Astrocyte of the spinal cord (primary cell): ENCODE data around the gene UBA1.

Experiments used
- DNase-seq: peaks from one replicate; pipeline ENCODE4 v3.0.0; 2011; ENCODE audit warnings: low read depth, low spot score
- H3K4me3 ChIP-seq: 2 replicates; pipeline ENCODE4 v1.5.1; 2011; ENCODE audit warnings: low read depth, mild to moderate bottlenecking, low read length, moderate library complexity
- in situ Hi-C: cut with HindIII; loops from 2 replicates; pipeline ENCODE4 v1.10.0; 2017; ENCODE audit warnings: low sequenced_read_pairs
- TF ChIP-seq, protein P1 (sequence below): IDR thresholded peaks from 2 replicates; pipeline ENCODE4 v1.5.1; 2012; ENCODE audit warnings: low read depth, mild to moderate bottlenecking, low read length, inconsistent platforms

UBA1 gene

DNA sequence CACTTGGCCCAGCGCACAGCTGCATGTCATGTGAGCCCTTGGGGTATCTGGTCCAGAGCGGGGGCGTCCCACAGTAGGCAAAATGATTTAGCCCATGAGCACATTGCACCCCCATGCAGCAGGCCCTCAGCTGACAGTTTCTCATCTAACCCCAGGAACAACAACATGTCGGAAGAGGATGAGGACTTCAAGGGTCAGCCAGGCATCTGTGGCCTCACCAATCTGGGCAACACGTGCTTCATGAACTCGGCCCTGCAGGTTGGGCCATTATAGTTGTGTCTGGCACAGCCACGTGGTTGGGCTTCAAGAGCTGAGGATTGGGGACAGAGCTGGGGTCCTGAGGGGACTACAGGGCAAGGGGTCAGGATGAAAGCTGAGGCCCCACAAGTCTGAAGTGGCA is 47.0 kb downstream of the UBA1 start:
- DNase-seq = no peak
- TF ChIP-seq, protein P1, sequence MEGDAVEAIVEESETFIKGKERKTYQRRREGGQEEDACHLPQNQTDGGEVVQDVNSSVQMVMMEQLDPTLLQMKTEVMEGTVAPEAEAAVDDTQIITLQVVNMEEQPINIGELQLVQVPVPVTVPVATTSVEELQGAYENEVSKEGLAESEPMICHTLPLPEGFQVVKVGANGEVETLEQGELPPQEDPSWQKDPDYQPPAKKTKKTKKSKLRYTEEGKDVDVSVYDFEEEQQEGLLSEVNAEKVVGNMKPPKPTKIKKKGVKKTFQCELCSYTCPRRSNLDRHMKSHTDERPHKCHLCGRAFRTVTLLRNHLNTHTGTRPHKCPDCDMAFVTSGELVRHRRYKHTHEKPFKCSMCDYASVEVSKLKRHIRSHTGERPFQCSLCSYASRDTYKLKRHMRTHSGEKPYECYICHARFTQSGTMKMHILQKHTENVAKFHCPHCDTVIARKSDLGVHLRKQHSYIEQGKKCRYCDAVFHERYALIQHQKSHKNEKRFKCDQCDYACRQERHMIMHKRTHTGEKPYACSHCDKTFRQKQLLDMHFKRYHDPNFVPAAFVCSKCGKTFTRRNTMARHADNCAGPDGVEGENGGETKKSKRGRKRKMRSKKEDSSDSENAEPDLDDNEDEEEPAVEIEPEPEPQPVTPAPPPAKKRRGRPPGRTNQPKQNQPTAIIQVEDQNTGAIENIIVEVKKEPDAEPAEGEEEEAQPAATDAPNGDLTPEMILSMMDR = no peak
- in situ Hi-C loops = no loop called here
- no peak overlapping the region for H3K4me3 ChIP-seq

DNA sequence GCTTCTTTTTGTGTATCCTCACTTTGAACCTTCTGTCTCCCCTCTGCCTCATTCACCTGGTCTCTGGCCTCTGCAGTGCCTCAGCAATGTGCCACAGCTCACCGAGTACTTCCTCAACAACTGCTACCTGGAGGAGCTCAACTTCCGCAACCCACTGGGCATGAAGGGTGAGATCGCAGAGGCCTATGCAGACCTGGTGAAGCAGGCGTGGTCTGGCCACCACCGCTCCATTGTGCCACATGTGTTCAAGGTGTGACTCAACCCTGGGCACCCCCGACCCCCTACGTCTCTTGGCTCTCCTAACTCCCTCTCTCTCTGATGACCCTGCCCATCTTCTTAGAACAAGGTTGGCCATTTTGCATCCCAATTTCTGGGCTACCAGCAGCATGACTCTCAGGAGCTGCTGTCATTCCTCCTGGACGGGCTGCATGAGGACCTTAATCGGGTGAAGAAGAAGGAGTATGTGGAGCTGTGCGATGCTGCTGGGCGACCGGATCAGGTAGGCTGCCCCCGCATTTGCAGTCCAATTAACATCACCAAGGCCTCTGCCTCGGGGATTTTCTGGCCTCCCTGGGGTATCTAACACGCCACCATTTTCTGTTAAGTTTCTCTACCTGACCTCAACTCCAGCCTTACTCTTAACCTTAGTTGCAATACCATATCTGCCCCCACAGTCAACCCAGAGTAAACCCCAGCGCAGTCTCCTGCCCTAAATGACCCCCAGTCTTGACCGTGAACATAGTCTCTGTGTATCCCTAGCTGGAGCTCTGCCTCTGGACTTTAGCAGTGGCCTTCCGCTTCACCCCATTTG is 47.8 kb downstream of the UBA1 start:
- TF ChIP-seq, protein P1 = no peak
- in situ Hi-C loops = no loop called here
- H3K4me3 ChIP-seq = no peak overlapping the region
- no peak for DNase-seq

DNA sequence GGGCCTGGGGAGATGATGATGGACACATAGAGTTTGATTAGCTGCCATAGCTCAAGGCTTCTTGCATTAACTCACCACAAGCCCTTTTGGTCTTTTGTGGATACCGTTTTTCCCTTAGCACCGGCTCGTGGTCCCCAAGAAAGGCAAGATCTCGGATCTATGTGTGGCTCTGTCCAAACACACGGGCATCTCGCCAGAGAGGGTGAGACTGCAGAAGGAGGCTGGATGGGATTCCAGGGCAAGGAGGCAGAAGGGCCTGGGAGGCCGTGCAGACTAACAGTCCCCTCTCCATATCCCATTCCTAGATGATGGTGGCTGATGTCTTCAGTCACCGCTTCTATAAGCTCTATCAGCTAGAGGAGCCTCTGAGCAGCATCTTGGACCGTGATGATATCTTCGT is 48.7 kb downstream of the UBA1 start:
- H3K4me3 ChIP-seq = no peak overlapping the region
- in situ Hi-C loops = no loop called here
- DNase-seq = no peak
- TF ChIP-seq, protein P1 = no peak

DNA sequence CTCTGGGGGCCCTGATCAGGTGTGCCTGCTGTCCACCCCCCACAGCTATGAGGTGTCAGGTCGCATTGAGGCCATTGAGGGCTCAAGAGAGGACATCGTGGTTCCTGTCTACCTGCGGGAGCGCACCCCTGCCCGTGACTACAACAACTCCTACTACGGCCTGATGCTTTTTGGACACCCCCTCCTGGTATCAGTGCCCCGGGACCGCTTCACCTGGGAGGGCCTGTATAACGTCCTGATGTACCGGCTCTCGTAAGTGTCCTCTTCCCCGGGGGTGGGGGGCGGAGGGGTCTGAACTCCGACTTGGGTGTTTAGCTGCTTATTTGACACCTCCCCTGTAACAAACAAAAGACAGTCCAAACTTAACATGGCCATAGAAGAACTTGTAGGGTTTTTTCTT is 49.7 kb downstream of the UBA1 start:
- no peak overlapping the region for H3K4me3 ChIP-seq
- no peak for DNase-seq
- in situ Hi-C loops = no loop called here
- TF ChIP-seq, protein P1 = no peak

DNA sequence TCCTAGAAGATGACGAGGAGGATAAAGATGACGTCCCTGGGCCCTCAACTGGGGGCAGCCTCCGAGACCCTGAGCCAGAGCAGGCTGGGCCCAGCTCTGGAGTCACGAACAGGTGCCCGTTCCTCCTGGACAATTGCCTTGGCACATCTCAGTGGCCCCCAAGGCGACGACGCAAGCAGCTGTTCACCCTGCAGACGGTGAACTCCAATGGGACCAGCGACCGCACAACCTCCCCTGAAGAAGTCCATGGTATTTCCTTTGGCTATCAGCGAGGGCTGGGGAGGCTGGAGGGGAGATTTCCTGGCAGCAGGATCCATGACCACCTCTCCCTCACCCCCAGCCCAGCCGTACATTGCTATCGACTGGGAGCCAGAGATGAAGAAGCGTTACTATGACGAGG is 51.0 kb downstream of the UBA1 start:
- in situ Hi-C loops = no loop called here

DNA sequence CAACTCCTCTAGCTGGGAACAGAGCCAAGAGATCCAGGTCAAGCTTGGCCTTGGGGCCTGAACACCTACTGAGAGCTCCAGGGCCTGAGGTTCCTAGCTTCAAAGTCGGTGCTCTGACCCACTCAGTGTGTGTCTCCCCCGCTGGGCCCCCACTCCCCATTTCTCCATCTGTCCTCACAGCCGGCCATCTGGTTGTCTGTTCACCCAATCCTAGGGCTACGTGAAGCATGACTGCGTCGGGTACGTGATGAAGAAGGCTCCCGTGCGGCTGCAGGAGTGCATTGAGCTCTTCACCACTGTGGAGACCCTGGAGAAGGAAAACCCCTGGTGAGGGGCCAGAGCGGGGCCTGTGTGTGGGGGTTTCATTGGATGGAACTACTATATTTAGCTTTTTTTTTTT is 51.5 kb downstream of the UBA1 start:
- in situ Hi-C loops = no loop called here
- DNase-seq = no peak
- TF ChIP-seq, protein P1 = no peak
- H3K4me3 ChIP-seq = no peak overlapping the region

More for the DNA sequence above, 51.0 kb downstream of the UBA1 start:
- H3K4me3 ChIP-seq = no peak overlapping the region
- TF ChIP-seq, protein P1 = no peak
- DNase-seq = no peak
